Esophagus squamous epithelium (tissue), 5 donors: ENCODE measurements around the gene HDAC11. TPM values are rescaled to one million over a fixed set of nuclear protein-coding genes. Genes with fewer than 3 reads are reported as not detected.
A peak's percentile ranks its signal among the peaks of the same experiment; 100 is the strongest.

Experiments
- DNase-seq: peaks from one replicate; lab custom pipeline; 2025; lab: John Stamatoyannopoulos, UW
- H3K27ac ChIP-seq, 4 donors: fragments of 200-600 bp; sonication (generic); one replicate each; pipeline ENCODE4 v1.5.1; 2016 to 2019; ENCODE audit warnings: mild to moderate bottlenecking in 1 of 4
- H3K27me3 ChIP-seq, 4 donors: fragments of 200-600 bp; sonication (generic); 1 replicate in 3 of 4; 2 replicates in 1 of 4; pipeline versions ENCODE4 v1.5.1 to v1.6.0; 2017 to 2021; ENCODE audit warnings: antibody characterized with exemption in 1 of 4
- H3K36me3 ChIP-seq, 3 donors: fragments of 200-600 bp; sonication (generic); one replicate each; pipeline ENCODE4 v1.5.1; 2016 to 2019
- H3K4me1 ChIP-seq, 3 donors: fragments of 200-600 bp; sonication (generic); one replicate each; pipeline ENCODE4 v1.5.1; 2017 to 2019
- H3K4me3 ChIP-seq, 4 donors: fragments of 200-600 bp; sonication (generic); 1 replicate in 3 of 4; 2 replicates in 1 of 4; pipeline ENCODE4 v1.5.1; 2016 to 2019; ENCODE audit warnings: mild to moderate bottlenecking in 2 of 4, moderate library complexity in 1 of 4
- H3K9me3 ChIP-seq, 3 donors: fragments of 200-600 bp; sonication (generic); one replicate each; pipeline ENCODE4 v1.5.1; 2016 to 2019
- CTCF ChIP-seq, 6 experiments: fragments of 450-650 bp in 4 of 6; fragments of 200-600 bp in 2 of 6; sonication (generic) in 2 of 6; IDR thresholded peaks; one replicate each; pipeline ENCODE4 v1.5.1; 2016 to 2019; ENCODE audit warnings: antibody characterized with exemption in 6 of 6, mild to moderate bottlenecking in 4 of 6, moderate library complexity in 4 of 6
- POLR2A ChIP-seq, 4 donors: fragments of 450-650 bp; IDR thresholded peaks; one replicate each; pipeline ENCODE4 v1.6.1; 2017; ENCODE audit warnings: antibody characterized with exemption in 4 of 4, mild to moderate bottlenecking in 4 of 4, moderate library complexity in 3 of 4
- WGBS, 2 donors: methylation state at CpG; one replicate each; pipeline ENCODE4 v1.1.5; 2018; 5-methylcytosine and 5-hydroxymethylcytosine counted together
- intact Hi-C: fragments of 100-400 bp; cut with DNase I; formaldehyde crosslinking; loops from one replicate; pipeline ENCODE4 v1.15.0; 2022
- total RNA-seq, 4 donors: library from RNA; depleted of rRNA; stranded (reverse); fragments of >200 nt; gene quantifications; one replicate each; pipeline ENCODE4 v1.1.0, GENCODE V29; 2016
- donor health status: DM: yes; HTN: yes; CAD: no.

Gene HDAC11
- total RNA-seq, 4 donors from 2014 or later: 8.1 to 25.4 (median 12.3) TPM

GRCh38 chr3:13542142-13542541 lies 62.0 kb downstream of the HDAC11 start:
- Histone ChIP-seq H3K9me3 (peaks cover 0 to 11% (median 0%) of the 10 kb centered on the region in 3 donors), H3K36me3 (no peaks in the 10 kb centered on the region), H3K4me1 (peaks cover 3 to 48% (median 8%) of the 10 kb centered on the region in 3 donors), H3K27me3 (peaks cover 0 to 22% (median 0%) of the 10 kb centered on the region in 4 donors), H3K27ac (no peak overlapping the region), H3K4me3 (no peak overlapping the region)
- TF ChIP-seq CTCF (IDR thresholded peaks at IDR 0.05) (no peak), POLR2A (IDR thresholded peaks at IDR 0.05) (no peak)
- intact Hi-C loops: no loop called here
- WGBS, 2 donors: 72 to 83% methylated on average over 3 of the region's 3 CpGs
- DNase-seq: no peak

GRCh38 chr3:13543253-13543652 lies 63.1 kb downstream of the HDAC11 start:
- H3K27ac ChIP-seq: peak overlapping the region in 2 of 4 donors; percentile 47 to 65

GRCh38 chr3:13544293-13544831 lies 64.3 kb downstream of the HDAC11 start:
- intact Hi-C loops: no loop called here
- H3K36me3 ChIP-seq: no peaks in the 10 kb centered on the region
- no peak overlapping the region for H3K4me3 ChIP-seq
- peak overlapping the region in 2 of 4 donors; percentile 55 to 65 for H3K27ac ChIP-seq
- H3K4me1 ChIP-seq: peaks cover 11 to 51% (median 18%) of the 10 kb centered on the region in 3 donors
- no peak for DNase-seq
- TF ChIP-seq CTCF (IDR thresholded peaks at IDR 0.05): no peak
- TF ChIP-seq POLR2A (IDR thresholded peaks at IDR 0.05): no peak
- peaks cover 0 to 30% (median 0%) of the 10 kb centered on the region in 4 donors for H3K27me3 ChIP-seq
- 8 to 48% methylated on average over 2 to 4 of the region's 6 CpGs for WGBS, 2 donors
- peaks cover 0 to 11% (median 0%) of the 10 kb centered on the region in 3 donors for H3K9me3 ChIP-seq

More at GRCh38 chr3:13543253-13543652, 63.1 kb downstream of the HDAC11 start:
- Histone ChIP-seq H3K4me1 (peaks cover 3 to 49% (median 13%) of the 10 kb centered on the region in 3 donors), H3K4me3 (no peak overlapping the region), H3K27me3 (peaks cover 0 to 25% (median 0%) of the 10 kb centered on the region in 4 donors), H3K9me3 (peaks cover 0 to 11% (median 0%) of the 10 kb centered on the region in 3 donors), H3K36me3 (no peaks in the 10 kb centered on the region)
- intact Hi-C loops: no loop called here
- WGBS, 2 donors: 37% methylated on average over 5 of the region's 5 CpGs; no CpG with 5 or more reads in 1 of the 2 donors
- no peak for DNase-seq
- TF ChIP-seq POLR2A (IDR thresholded peaks at IDR 0.05) (no peak), CTCF (IDR thresholded peaks at IDR 0.05) (no peak)

- DNase-seq: no peak
- Histone ChIP-seq H3K4me3 (no peak overlapping the region), H3K9me3 (peaks cover 0 to 11% (median 0%) of the 10 kb centered on the region in 3 donors), H3K4me1 (peaks cover 8 to 53% (median 18%) of the 10 kb centered on the region in 3 donors), H3K27me3 (peaks cover 0 to 38% (median 0%) of the 10 kb centered on the region in 4 donors), H3K36me3 (no peaks in the 10 kb centered on the region), H3K27ac (peak overlapping the region in 2 of 4 donors; percentile 55 to 65)
- WGBS, 2 donors: 49 to 55% methylated on average over 5 to 6 of the region's 9 CpGs
- intact Hi-C loops: no loop called here
- TF ChIP-seq POLR2A (IDR thresholded peaks at IDR 0.05): no peak
- no peak for TF ChIP-seq CTCF (IDR thresholded peaks at IDR 0.05)
Observed at GRCh38 chr3:13544951-13545651, 65.0 kb downstream of the HDAC11 start.

GRCh38 chr3:13545952-13546454 lies 65.9 kb downstream of the HDAC11 start:
- Histone ChIP-seq H3K4me3 (no peak overlapping the region), H3K9me3 (peaks cover 0 to 11% (median 0%) of the 10 kb centered on the region in 3 donors), H3K27me3 (peaks cover 0 to 47% (median 0%) of the 10 kb centered on the region in 4 donors), H3K27ac (peak overlapping the region in 3 of 4 donors; percentile 45 to 80 (median 66)), H3K4me1 (peaks cover 8 to 59% (median 18%) of the 10 kb centered on the region in 3 donors), H3K36me3 (no peaks in the 10 kb centered on the region)
- intact Hi-C loops: no loop called here
- DNase-seq: no peak
- WGBS, 2 donors: 76 to 83% methylated on average over 6 to 8 of the region's 9 CpGs
- TF ChIP-seq POLR2A (IDR thresholded peaks at IDR 0.05) (no peak), CTCF (IDR thresholded peaks at IDR 0.05) (no peak)
